GM23338 (cell line): ENCODE measurements around the gene ARHGAP10.

Source experiments
- CREB1 ChIP-seq: fragments of 250-450 bp; sonication (Bioruptor Pico); IDR thresholded peaks from 2 replicates; pipeline ENCODE4 v1.5.0; 2020; ENCODE audit warnings: low read depth, mild to moderate bottlenecking, moderate library complexity
- EZH2 ChIP-seq: fragments of 200-600 bp; sonication (generic); IDR thresholded peaks from one replicate; pipeline ENCODE4 v1.8.0; 2017; ENCODE audit warnings: antibody characterized with exemption, mild to moderate bottlenecking, low read depth; ENCODE audit not compliant: unreplicated experiment
- EZH2phosphoT487 ChIP-seq: fragments of 200-600 bp; sonication (generic); IDR thresholded peaks from one replicate; pipeline ENCODE4 v1.8.1; 2018; ENCODE audit warnings: antibody characterized with exemption; ENCODE audit not compliant: unreplicated experiment
- JUNB ChIP-seq: IDR thresholded peaks from one replicate; pipeline ENCODE4 v1.6.1; 2016; ENCODE audit warnings: antibody characterized with exemption; ENCODE audit not compliant: unreplicated experiment
- NANOG ChIP-seq: IDR thresholded peaks from 2 replicates; pipeline ENCODE4 v1.6.1; 2016; ENCODE audit warnings: antibody characterized with exemption, borderline replicate concordance
- POLR2AphosphoS5 ChIP-seq: IDR thresholded peaks from 2 replicates; pipeline ENCODE4 v1.6.1; 2016; ENCODE audit warnings: antibody characterized with exemption, low read depth
- STAT1 ChIP-seq: IDR thresholded peaks from one replicate; pipeline ENCODE4 v1.6.1; 2016; ENCODE audit warnings: antibody characterized with exemption; ENCODE audit not compliant: unreplicated experiment
- ZNF114 ChIP-seq: fragments of 250-450 bp; sonication (Bioruptor Pico); IDR thresholded peaks from 2 replicates; pipeline ENCODE4 v1.5.0; 2020; ENCODE audit warnings: mild to moderate bottlenecking, moderate library complexity
- TF ChIP-seq, protein P1 (sequence below): IDR thresholded peaks from one replicate; pipeline ENCODE4 v1.6.1; 2018; ENCODE audit warnings: antibody characterized with exemption; ENCODE audit not compliant: unreplicated experiment
- TF ChIP-seq, protein P2 (sequence below), 2 experiments: fragments of 200-600 bp in 1 of 2; sonication (generic) in 1 of 2; conservative IDR thresholded peaks; 2 replicates each; pipeline versions ENCODE4 v1.5.1 to v1.6.1; 2016 to 2017; ENCODE audit warnings: antibody characterized with exemption in 2 of 2, low read depth in 2 of 2, mild to moderate bottlenecking in 2 of 2, moderate library complexity in 1 of 2
- TF ChIP-seq, protein P3 (sequence below): IDR thresholded peaks from 2 replicates; pipeline ENCODE4 v1.6.1; 2016; ENCODE audit warnings: antibody characterized with exemption

DNA sequence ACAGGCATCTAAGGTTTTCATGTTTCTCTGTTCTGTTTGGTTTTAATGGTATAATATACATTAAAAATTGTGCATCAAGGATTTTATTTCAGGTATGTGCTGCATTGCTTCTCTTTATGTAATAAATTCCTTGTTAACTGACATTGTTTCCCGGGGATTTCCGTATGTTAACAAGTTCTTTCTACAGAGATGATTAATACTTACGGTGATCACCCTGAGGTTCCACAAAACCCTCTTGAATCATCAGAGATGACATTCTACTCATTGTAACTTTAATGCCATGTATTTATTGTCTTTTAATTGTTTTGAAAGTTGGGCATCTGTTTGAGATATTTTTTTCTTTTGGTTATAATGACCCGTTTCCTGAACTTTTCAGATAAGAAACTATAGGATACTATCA lies 37.5 kb downstream of the ARHGAP10 start:
- TF ChIP-seq, protein P1, sequence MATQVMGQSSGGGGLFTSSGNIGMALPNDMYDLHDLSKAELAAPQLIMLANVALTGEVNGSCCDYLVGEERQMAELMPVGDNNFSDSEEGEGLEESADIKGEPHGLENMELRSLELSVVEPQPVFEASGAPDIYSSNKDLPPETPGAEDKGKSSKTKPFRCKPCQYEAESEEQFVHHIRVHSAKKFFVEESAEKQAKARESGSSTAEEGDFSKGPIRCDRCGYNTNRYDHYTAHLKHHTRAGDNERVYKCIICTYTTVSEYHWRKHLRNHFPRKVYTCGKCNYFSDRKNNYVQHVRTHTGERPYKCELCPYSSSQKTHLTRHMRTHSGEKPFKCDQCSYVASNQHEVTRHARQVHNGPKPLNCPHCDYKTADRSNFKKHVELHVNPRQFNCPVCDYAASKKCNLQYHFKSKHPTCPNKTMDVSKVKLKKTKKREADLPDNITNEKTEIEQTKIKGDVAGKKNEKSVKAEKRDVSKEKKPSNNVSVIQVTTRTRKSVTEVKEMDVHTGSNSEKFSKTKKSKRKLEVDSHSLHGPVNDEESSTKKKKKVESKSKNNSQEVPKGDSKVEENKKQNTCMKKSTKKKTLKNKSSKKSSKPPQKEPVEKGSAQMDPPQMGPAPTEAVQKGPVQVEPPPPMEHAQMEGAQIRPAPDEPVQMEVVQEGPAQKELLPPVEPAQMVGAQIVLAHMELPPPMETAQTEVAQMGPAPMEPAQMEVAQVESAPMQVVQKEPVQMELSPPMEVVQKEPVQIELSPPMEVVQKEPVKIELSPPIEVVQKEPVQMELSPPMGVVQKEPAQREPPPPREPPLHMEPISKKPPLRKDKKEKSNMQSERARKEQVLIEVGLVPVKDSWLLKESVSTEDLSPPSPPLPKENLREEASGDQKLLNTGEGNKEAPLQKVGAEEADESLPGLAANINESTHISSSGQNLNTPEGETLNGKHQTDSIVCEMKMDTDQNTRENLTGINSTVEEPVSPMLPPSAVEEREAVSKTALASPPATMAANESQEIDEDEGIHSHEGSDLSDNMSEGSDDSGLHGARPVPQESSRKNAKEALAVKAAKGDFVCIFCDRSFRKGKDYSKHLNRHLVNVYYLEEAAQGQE, result no peak
- TF ChIP-seq, protein P2, sequence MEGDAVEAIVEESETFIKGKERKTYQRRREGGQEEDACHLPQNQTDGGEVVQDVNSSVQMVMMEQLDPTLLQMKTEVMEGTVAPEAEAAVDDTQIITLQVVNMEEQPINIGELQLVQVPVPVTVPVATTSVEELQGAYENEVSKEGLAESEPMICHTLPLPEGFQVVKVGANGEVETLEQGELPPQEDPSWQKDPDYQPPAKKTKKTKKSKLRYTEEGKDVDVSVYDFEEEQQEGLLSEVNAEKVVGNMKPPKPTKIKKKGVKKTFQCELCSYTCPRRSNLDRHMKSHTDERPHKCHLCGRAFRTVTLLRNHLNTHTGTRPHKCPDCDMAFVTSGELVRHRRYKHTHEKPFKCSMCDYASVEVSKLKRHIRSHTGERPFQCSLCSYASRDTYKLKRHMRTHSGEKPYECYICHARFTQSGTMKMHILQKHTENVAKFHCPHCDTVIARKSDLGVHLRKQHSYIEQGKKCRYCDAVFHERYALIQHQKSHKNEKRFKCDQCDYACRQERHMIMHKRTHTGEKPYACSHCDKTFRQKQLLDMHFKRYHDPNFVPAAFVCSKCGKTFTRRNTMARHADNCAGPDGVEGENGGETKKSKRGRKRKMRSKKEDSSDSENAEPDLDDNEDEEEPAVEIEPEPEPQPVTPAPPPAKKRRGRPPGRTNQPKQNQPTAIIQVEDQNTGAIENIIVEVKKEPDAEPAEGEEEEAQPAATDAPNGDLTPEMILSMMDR (conservative IDR thresholded peaks at IDR 0.05; ENCODE audit: low read depth in 2 of 2), result no peak
- TF ChIP-seq EZH2 (no peak), NANOG (no peak), POLR2AphosphoS5 (no peak), EZH2phosphoT487 (no peak), STAT1 (no peak), JUNB (no peak), CREB1 (CRISPR knock-in tag) (no peak), ZNF114 (CRISPR knock-in tag) (no peak)
- TF ChIP-seq, protein P3, sequence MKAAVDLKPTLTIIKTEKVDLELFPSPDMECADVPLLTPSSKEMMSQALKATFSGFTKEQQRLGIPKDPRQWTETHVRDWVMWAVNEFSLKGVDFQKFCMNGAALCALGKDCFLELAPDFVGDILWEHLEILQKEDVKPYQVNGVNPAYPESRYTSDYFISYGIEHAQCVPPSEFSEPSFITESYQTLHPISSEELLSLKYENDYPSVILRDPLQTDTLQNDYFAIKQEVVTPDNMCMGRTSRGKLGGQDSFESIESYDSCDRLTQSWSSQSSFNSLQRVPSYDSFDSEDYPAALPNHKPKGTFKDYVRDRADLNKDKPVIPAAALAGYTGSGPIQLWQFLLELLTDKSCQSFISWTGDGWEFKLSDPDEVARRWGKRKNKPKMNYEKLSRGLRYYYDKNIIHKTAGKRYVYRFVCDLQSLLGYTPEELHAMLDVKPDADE, result no peak
